K562 (cell line): ENCODE measurements around the gene LGALS7. TPM values are rescaled to one million over a fixed set of nuclear protein-coding genes. Genes with fewer than 3 reads are reported as not detected.

Experiments used
- BRD4 ChIP-seq: fragments of 200-600 bp; sonication (generic); IDR thresholded peaks from 2 replicates; pipeline ENCODE4 v1.6.1; 2017; ENCODE audit warnings: inconsistent platforms
- CBX2 ChIP-seq: fragments of 200-600 bp; sonication (generic); IDR thresholded peaks from one replicate; pipeline ENCODE4 v1.6.1; 2012; ENCODE audit warnings: mild to moderate bottlenecking, low read length, inconsistent platforms; ENCODE audit not compliant: insufficient read depth, poor library complexity, severe bottlenecking
- CCAR2 ChIP-seq: fragments of 200-400 bp; formaldehyde crosslinking; IDR thresholded peaks from 2 replicates; pipeline ENCODE4 v1.6.1; 2017; ENCODE audit warnings: mild to moderate bottlenecking, low read depth, low read length
- CHD4 ChIP-seq: fragments of 200-600 bp; sonication (generic); IDR thresholded peaks from 3 replicates; pipeline ENCODE4 v1.6.1; 2012; ENCODE audit warnings: low read depth, mild to moderate bottlenecking, mixed read lengths, low read length, inconsistent platforms; ENCODE audit not compliant: insufficient read depth, insufficient replicate concordance, poor library complexity, severe bottlenecking
- EP300 ChIP-seq: IDR thresholded peaks from 2 replicates; pipeline ENCODE4 v1.6.1; 2012; ENCODE audit warnings: low read length, improper control_type of control experiment
- HMGXB4 ChIP-seq: sonication (generic); formaldehyde crosslinking; IDR thresholded peaks from 2 replicates; pipeline ENCODE4 v1.8.1; 2023; ENCODE audit warnings: mild to moderate bottlenecking, missing genetic modification reagents
- MXD1 ChIP-seq: fragments of 250-450 bp; sonication (Bioruptor Pico); IDR thresholded peaks from 2 replicates; pipeline ENCODE4 v1.8.0; 2021; ENCODE audit warnings: borderline replicate concordance, mild to moderate bottlenecking, moderate library complexity; ENCODE audit not compliant: poor library complexity, severe bottlenecking
- NFIX ChIP-seq: fragments of 250-450 bp; sonication (Bioruptor Pico); IDR thresholded peaks from 2 replicates; pipeline ENCODE4 v1.4.0; 2020; ENCODE audit warnings: low read depth, mild to moderate bottlenecking, moderate library complexity
- RBM22 ChIP-seq: fragments of 200-400 bp; formaldehyde crosslinking; IDR thresholded peaks from 2 replicates; pipeline ENCODE4 v1.6.1; 2018; ENCODE audit warnings: low read length, low read depth; ENCODE audit not compliant: poor library complexity, severe bottlenecking
- SMC3 ChIP-seq: conservative IDR thresholded peaks from 2 replicates; pipeline ENCODE4 v1.6.1; 2011; ENCODE audit warnings: low read depth, low read length, improper control_type of control experiment; ENCODE audit not compliant: insufficient read depth
- TBP ChIP-seq: optimal IDR thresholded peaks from 2 replicates; pipeline ENCODE3; 2011; ENCODE audit warnings: low read depth, low read length, improper control_type of control experiment
- TSC22D4 ChIP-seq: fragments of 450-650 bp; IDR thresholded peaks from 2 replicates; pipeline ENCODE4 v1.6.1; 2016; ENCODE audit warnings: missing genetic modification characterization, missing biosample characterization, control low read depth
- ZBTB9 ChIP-seq: fragments of 450-650 bp; formaldehyde crosslinking; IDR thresholded peaks from 2 replicates; pipeline ENCODE4 v1.4.0; 2020; ENCODE audit warnings: mild to moderate bottlenecking, moderate library complexity
- ZC3H8 ChIP-seq: fragments of 450-650 bp; IDR thresholded peaks from 2 replicates; pipeline ENCODE4 v1.6.1; 2017
- ZFP36 ChIP-seq: fragments of 150-350 bp; IDR thresholded peaks from 2 replicates; pipeline ENCODE4 v1.6.1; 2018; ENCODE audit warnings: low read length, low read depth; ENCODE audit not compliant: partially characterized antibody
- ZNF146 ChIP-seq: IDR thresholded peaks from one replicate; pipeline ENCODE4 v1.6.1; 2018; ENCODE audit warnings: missing compliant biosample characterization; ENCODE audit not compliant: unreplicated experiment
- ZNF224 ChIP-seq: sonication (generic); formaldehyde crosslinking; IDR thresholded peaks from 2 replicates; pipeline ENCODE4 v1.8.0; 2022; ENCODE audit warnings: mild to moderate bottlenecking, missing genetic modification reagents
- ZNF384 ChIP-seq: IDR thresholded peaks from 2 replicates; pipeline ENCODE4 v1.6.1; 2012; ENCODE audit warnings: low read depth, low read length, improper control_type of control experiment
- ZNF592 ChIP-seq: fragments of 450-650 bp; IDR thresholded peaks from 2 replicates; pipeline ENCODE4 v1.6.1; 2017; ENCODE audit warnings: antibody characterized with exemption, mild to moderate bottlenecking
- ZNF830 ChIP-seq: fragments of 250-450 bp; sonication (Bioruptor Pico); IDR thresholded peaks from 2 replicates; pipeline ENCODE4 v1.5.0; 2021; ENCODE audit warnings: mild to moderate bottlenecking
- ZSCAN32 ChIP-seq: fragments of 450-650 bp; formaldehyde crosslinking; IDR thresholded peaks from 2 replicates; pipeline ENCODE4 v1.4.0; 2020; ENCODE audit warnings: mild to moderate bottlenecking, moderate library complexity
- polyA plus RNA-seq, 8 experiments: library from polyadenylated mRNA; depleted of rRNA in 4 of 8; stranded (reverse) in 5 of 8; unstranded in 3 of 8; fragments of >200 nt; fragmentation: Nextera tagmentation in 2 of 8; fragmentation: Illumina TruSeq in 1 of 8; extraction: Ambion mirVana in 2 of 8; extraction: Trizol in 1 of 8; gene quantifications; 2 replicates each; pipeline versions ENCODE4 v1.2.1 to v1.2.3, GENCODE V29; 2011 to 2014; ENCODE audit warnings: inconsistent platforms in 1 of 8, missing spikeins in 1 of 8
- total RNA-seq, 7 experiments: library from RNA; depleted of rRNA in 6 of 7; stranded (reverse); fragments of >200 nt in 6 of 7; fragmentation: Illumina TruSeq in 2 of 7; extraction: Trizol in 2 of 7; gene quantifications; 2 replicates each; pipeline versions ENCODE4 v1.2.1 to v1.2.3, GENCODE V29; 2011 to 2021; ENCODE audit warnings: low replicate concordance in 1 of 7

Gene LGALS7
- total and polyA plus RNA-seq, 9 of the 15 experiments (the other 6 are each of a cell fraction or from before 2014, with no cell fraction given) = not detected

- TF ChIP-seq TSC22D4 (no peak), ZNF830 (CRISPR knock-in tag) (no peak), TBP (no peak), ZNF384 (no peak), CHD4 (no peak), ZSCAN32 (CRISPR knock-in tag) (no peak), ZFP36 (peak; percentile 91), SMC3 (no peak), NFIX (CRISPR knock-in tag) (no peak), RBM22 (no peak), ZNF146 (CRISPR knock-in tag) (no peak), ZC3H8 (no peak), CBX2 (no peak), MXD1 (CRISPR knock-in tag) (no peak), ZNF592 (peak; percentile 60), EP300 (peak; percentile 14; the same call in 1 of the 2 replicates), ZBTB9 (CRISPR knock-in tag) (peak; percentile 26; the same call in 1 of the 2 replicates), ZNF224 (CRISPR knock-in tag) (no peak), BRD4 (no peak), HMGXB4 (no peak), CCAR2 (no peak)
Measured at GRCh38 chr19:38727868-38728660, 45.3 kb downstream of the LGALS7 start (continued).
